BLaER1 treated with 17β-estradiol and CSF1 and Interleukin-3, amounts not matched to agents 10 nM and 100 nM (cell line): ENCODE results near the gene RNF181.

Experiments
- H3K27ac ChIP-seq, 11 experiments: shearing (Covaris generic); formaldehyde crosslinking; 2 replicates each; pipeline ENCODE4 v1.8.1; 2022
- H3K27me3 ChIP-seq, 11 experiments: shearing (Covaris generic); formaldehyde crosslinking; 2 replicates each; pipeline ENCODE4 v1.8.1; 2022
- H3K36me3 ChIP-seq, 11 experiments: shearing (Covaris generic); formaldehyde crosslinking; 2 replicates each; pipeline ENCODE4 v1.8.1; 2022
- H3K4me1 ChIP-seq, 10 experiments: shearing (Covaris generic); formaldehyde crosslinking; 2 replicates each; pipeline ENCODE4 v1.8.1; 2022
- H3K4me2 ChIP-seq, 11 experiments: shearing (Covaris generic); formaldehyde crosslinking; 2 replicates each; pipeline ENCODE4 v1.8.1; 2022
- H3K4me3 ChIP-seq, 10 experiments: shearing (Covaris generic); formaldehyde crosslinking; 2 replicates each; pipeline ENCODE4 v1.8.1; 2022
- H3K9ac ChIP-seq, 11 experiments: shearing (Covaris generic); formaldehyde crosslinking; 2 replicates each; pipeline ENCODE4 v1.8.1; 2022
- H3K9me3 ChIP-seq, 11 experiments: shearing (Covaris generic); formaldehyde crosslinking; replicated peaks in 1 of 11; 2 replicates each; pipeline ENCODE4 v1.8.1; 2022
- H4K20me1 ChIP-seq, 11 experiments: shearing (Covaris generic); formaldehyde crosslinking; 2 replicates each; pipeline ENCODE4 v1.8.1; 2022
- Cebpa-rat ChIP-seq, 11 experiments: shearing (Covaris generic); IDR thresholded peaks; 2 replicates each; pipeline ENCODE4 v1.8.1; 2022

Gene RNF181, protein sequence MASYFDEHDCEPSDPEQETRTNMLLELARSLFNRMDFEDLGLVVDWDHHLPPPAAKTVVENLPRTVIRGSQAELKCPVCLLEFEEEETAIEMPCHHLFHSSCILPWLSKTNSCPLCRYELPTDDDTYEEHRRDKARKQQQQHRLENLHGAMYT

DNA sequence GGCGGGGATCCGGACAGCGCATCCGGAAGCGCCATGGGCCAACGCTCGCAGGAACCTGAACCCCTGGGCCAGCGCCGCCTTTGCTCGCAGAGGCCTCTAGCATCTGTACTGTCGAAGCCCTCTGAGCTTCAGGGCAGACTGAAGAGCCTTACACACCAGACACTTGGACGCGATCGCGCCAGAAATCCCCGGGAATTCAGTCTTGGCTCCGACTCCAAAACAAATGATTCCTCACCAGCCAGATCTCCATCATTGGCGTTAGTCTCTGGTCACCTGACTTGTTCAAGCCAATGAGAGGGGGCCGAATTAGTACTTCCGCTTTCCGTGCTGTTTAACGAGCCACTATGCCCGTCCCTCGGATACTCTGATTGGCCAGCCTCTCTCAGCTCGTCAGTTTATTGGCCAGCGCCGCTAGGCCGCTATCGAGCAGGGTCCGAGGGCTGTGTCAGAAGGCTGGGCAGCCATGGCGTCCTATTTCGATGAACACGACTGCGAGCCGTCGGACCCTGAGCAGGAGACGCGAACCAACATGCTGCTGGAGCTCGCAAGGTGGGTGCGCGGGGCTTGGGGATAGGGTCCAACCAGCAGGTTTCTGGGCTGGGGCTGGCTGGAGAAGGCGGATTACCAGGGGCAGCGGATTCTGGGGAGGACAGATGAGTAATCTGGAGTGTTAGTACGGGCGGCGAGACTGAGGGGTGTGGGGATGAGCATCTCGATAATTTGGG is at the start of gene RNF181:
Gene RNF181 (plus strand): TSS at position 445 of the 725 bp plus-strand sequence. CDS start 19 bp downstream, at position 464.
- Histone ChIP-seq H3K4me2 (peak within 1 kb of the TSS; percentile 89 to 99 (median 96)), H3K9ac (peak within 1 kb of the TSS; percentile 78 to 93 (median 90)), H3K4me1 (peaks cover 32 to 76% (median 42%) of the 10 kb centered on the region in 10 experiments), H3K36me3 (peaks cover 40 to 69% (median 47%) of the 10 kb centered on the region in 11 experiments), H3K4me3 (peak within 1 kb of the TSS; percentile 83 to 95 (median 90)), H3K27me3 (no peaks in the 10 kb centered on the region), H3K27ac (peak within 1 kb of the TSS; percentile 73 to 93 (median 86)), H3K9me3 (no peaks in the 10 kb centered on the region), H4K20me1 (peaks cover 8 to 43% (median 26%) of the 10 kb centered on the region in 11 experiments; a peak in 15 of 22 replicates)
- TF ChIP-seq Cebpa-rat (IDR thresholded peaks at IDR 0.05), result no peak

DNA sequence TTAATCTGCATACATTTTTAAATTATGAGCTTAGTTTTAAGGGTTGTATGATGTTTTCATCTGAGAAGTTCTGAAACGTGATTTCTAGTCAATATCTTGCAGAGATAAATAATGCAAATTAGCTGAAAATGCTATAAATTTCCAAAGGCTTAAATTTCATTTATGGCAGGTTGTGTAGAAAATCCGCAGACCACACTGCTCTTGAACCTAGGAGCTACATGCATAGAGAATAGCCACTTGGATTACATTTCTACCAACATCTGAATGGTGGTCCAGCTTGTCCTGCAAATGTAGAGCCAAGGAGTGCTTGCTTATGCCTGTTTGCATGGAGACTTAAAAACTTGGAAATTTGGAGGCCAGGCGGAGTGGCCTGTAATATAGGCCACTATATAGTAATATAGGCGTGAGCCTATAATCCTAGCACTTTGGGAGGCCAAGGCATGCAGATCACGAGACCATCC is 49.7 kb upstream of the RNF181 start:
- no peak for TF ChIP-seq Cebpa-rat (IDR thresholded peaks at IDR 0.05)
- Histone ChIP-seq H3K36me3 (peaks cover 74 to 100% (median 95%) of the 10 kb centered on the region in 11 experiments), H3K27me3 (no peaks in the 10 kb centered on the region), H4K20me1 (peaks cover 69 to 94% (median 80%) of the 10 kb centered on the region in 11 experiments), H3K4me3 (no peak overlapping the region), H3K27ac (no peak overlapping the region), H3K9me3 (no peaks in the 10 kb centered on the region), H3K4me2 (no peak overlapping the region), H3K9ac (no peak overlapping the region), H3K4me1 (peaks cover 34 to 57% (median 40%) of the 10 kb centered on the region in 10 experiments)

DNA sequence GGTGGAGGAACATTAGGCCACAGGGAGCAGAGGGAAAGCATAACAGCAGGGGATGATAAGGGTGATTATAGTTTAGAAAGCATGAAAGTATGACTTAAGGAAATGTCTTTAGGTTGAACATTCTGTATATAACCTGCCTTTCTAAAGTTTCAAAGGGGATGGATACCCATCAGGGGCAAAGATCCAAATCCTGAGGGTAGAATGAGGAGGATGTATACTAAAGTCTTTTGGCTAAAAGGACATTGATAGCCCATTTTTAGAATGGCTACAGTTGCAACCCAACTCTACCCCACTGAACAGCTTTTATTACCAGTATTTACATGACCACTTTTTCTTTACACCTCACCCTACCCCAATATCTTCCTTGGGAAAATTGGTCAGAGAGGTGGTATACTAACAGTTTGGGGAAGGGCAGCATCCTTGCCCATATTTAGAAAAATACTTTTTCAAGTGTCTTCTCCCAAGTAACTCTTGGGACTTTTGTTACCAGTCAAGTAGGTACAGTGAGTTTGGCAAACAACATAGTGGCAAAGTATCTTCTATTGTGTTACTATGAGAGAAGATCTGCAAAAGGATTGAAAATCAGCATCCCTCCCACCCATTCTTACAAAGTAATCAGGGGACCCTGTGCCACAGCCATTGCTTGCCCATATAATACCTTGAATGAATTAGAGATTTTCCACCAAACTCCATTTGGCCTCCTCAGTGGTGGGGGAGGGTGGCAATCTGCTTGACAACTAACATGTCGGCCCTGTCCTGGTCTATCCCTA is 48.3 kb upstream of the RNF181 start:
- H3K9ac ChIP-seq, result no peak overlapping the region; a peak in 1 of 22 replicates
- H3K4me2 ChIP-seq, result no peak overlapping the region
- H3K27me3 ChIP-seq, result no peaks in the 10 kb centered on the region
- H3K27ac ChIP-seq, result 0 out of 22 replicates have a peak overlapping the region, but pooled peaks of 1 of the 11 experiments have one; percentile 6
- H3K4me1 ChIP-seq, result peaks cover 24 to 55% (median 37%) of the 10 kb centered on the region in 10 experiments
- H4K20me1 ChIP-seq, result peaks cover 55 to 79% (median 65%) of the 10 kb centered on the region in 11 experiments
- H3K9me3 ChIP-seq, result no peaks in the 10 kb centered on the region
- H3K4me3 ChIP-seq, result no peak overlapping the region
- H3K36me3 ChIP-seq, result peaks cover 72 to 98% (median 93%) of the 10 kb centered on the region in 11 experiments
- no peak for TF ChIP-seq Cebpa-rat (IDR thresholded peaks at IDR 0.05)

DNA sequence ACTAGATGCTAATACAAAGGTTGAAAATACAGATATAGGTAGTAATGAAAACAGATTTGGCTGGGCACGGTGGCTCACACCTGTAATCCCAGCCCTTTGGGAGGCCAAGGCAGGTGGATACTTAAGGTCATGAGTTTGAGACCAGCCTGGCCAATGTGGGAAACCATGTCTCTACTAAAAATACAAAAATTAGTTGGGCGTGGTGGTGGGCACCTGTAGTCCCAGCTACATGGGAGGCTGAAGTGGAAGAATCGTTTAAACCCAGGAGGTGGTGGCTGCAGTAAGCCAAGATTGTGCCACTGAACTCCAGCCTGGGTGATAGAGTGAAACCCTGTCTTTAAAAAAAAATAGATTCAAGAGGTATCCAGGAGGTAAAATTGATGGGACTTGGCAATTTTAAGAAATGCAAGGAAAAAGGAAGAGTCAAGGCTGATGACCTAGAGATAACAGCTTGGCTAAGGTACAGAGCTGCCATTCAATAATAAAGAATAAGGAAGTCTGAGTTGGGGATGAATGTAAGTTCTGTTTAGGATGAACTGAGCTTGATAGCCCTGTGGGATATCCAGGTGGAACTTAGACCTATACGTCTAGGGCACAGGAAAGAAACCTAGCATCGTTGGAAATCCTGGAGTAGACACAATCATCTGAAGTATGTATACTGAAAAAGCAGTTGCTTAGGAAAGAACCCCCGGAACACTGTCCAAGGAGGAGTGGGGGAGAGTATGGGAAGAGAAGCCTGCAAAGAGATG is 47.5 kb upstream of the RNF181 start:
- Histone ChIP-seq H3K4me3 (no peak overlapping the region), H3K4me1 (peaks cover 17 to 48% (median 29%) of the 10 kb centered on the region in 10 experiments; a peak in 19 of 20 replicates), H3K36me3 (peaks cover 72 to 98% (median 93%) of the 10 kb centered on the region in 11 experiments), H4K20me1 (peaks cover 47 to 71% (median 58%) of the 10 kb centered on the region in 11 experiments), H3K4me2 (no peak overlapping the region), H3K27ac (0 out of 22 replicates have a peak overlapping the region, but pooled peaks of 1 of the 11 experiments have one; percentile 6), H3K9ac (no peak overlapping the region; a peak in 1 of 22 replicates), H3K9me3 (no peaks in the 10 kb centered on the region), H3K27me3 (no peaks in the 10 kb centered on the region)
- no peak for TF ChIP-seq Cebpa-rat (IDR thresholded peaks at IDR 0.05)

DNA sequence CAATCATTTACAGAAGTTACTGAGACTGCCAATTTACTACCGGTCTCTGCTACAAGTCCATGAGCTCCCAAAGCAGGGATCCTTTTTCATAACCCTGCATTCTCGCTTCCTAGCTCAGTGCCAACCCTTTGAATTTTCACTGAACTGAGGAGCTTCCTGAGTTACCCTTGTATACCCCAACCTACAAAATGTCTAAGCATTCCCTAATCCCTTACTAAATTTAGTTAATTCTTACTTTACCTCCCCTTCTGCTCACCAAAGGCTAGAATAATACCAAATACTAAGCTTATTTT is 47.0 kb upstream of the RNF181 start:
- Histone ChIP-seq H3K4me2 (no peak overlapping the region), H3K36me3 (peaks cover 72 to 98% (median 93%) of the 10 kb centered on the region in 11 experiments), H3K4me3 (no peak overlapping the region), H3K27me3 (no peaks in the 10 kb centered on the region), H3K4me1 (peaks cover 12 to 43% (median 26%) of the 10 kb centered on the region in 10 experiments; a peak in 19 of 20 replicates), H3K27ac (no peak overlapping the region), H3K9me3 (no peaks in the 10 kb centered on the region), H4K20me1 (peaks cover 42 to 66% (median 53%) of the 10 kb centered on the region in 11 experiments), H3K9ac (no peak overlapping the region; a peak in 1 of 22 replicates)
- TF ChIP-seq Cebpa-rat (IDR thresholded peaks at IDR 0.05), result no peak

DNA sequence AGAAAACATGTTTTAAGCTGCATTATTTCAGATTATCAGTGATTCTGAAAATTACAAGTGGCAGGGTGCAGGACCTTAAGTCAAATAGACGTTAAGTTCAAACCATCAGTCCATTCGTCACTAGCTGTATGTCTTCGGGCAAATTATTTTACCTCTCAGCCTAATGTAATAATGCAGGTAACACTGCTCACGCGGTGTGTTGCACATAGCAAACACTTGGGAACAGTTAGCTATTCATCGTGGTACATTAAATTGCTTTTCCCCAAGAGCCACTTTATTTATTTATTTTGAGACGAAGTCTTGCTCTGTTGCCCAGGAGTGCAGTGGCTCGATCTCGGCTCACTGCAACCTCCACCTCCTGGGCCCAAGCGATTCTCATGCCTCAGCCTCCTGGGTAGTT is 46.5 kb upstream of the RNF181 start:
- Histone ChIP-seq H3K27me3 (no peaks in the 10 kb centered on the region), H3K4me1 (peaks cover 12 to 43% (median 26%) of the 10 kb centered on the region in 10 experiments; a peak in 19 of 20 replicates), H3K4me3 (no peak overlapping the region), H3K9ac (no peak overlapping the region), H4K20me1 (peaks cover 36 to 61% (median 47%) of the 10 kb centered on the region in 11 experiments), H3K27ac (no peak overlapping the region), H3K4me2 (peak overlapping the region in 1 of 11 experiments; percentile 20; a peak in 4 of 22 replicates), H3K9me3 (no peaks in the 10 kb centered on the region), H3K36me3 (peaks cover 72 to 98% (median 92%) of the 10 kb centered on the region in 11 experiments)
- no peak for TF ChIP-seq Cebpa-rat (IDR thresholded peaks at IDR 0.05)

DNA sequence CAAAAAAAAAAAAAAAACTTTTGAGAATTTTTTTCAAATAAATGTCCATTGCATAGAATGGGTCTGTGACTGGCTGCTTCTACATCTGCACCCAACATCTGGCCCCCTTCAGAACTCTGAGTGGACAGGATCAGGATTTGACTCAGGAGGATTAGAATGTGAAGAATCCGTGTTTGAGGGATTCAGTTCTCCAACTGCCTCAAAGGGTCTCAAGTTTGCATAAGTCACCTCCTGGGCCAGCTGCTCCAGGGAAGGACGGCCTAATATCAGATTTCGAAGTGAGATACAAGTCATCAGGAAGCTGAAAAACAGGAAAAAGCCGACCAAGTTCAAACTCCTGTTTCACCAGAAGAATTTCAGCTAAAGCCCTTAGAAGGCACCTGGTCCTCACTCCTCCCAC is 45.7 kb upstream of the RNF181 start:
- H3K9ac ChIP-seq, result peak overlapping the region in 8 of 11 experiments; percentile 2 to 56 (median 34); a peak in 9 of 22 replicates
- H3K27me3 ChIP-seq, result no peaks in the 10 kb centered on the region
- peaks cover 29 to 53% (median 40%) of the 10 kb centered on the region in 11 experiments for H4K20me1 ChIP-seq
- H3K4me2 ChIP-seq, result peak overlapping the region; percentile 1 to 71 (median 37); a peak in 15 of 22 replicates
- TF ChIP-seq Cebpa-rat (IDR thresholded peaks at IDR 0.05), result no peak
- peak overlapping the region in 8 of 11 experiments; percentile 10 to 39 (median 22); a peak in 6 of 22 replicates for H3K27ac ChIP-seq
- peaks cover 72 to 98% (median 92%) of the 10 kb centered on the region in 11 experiments for H3K36me3 ChIP-seq
- no peaks in the 10 kb centered on the region for H3K9me3 ChIP-seq
- H3K4me1 ChIP-seq, result peaks cover 12 to 43% (median 26%) of the 10 kb centered on the region in 10 experiments; a peak in 19 of 20 replicates
- no peak overlapping the region for H3K4me3 ChIP-seq

DNA sequence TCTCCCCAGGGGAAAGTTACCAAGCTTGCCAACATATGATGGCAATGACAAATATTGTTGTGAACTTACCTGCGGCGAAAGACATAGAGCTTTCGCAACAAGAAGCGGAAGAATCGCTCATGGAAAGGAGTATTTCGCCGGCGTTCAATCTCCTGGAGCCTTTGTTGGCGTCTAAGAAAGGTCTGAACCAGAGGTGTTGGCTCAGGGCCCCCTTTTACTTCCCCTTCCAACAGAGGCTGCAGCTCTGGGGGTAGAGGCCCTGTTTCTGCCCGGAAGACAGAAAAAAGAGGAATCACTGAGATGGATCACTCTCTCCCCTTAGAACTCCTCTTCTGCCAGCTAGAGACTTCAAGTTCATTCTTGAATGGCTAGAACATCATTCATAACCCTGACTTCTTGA is 45.1 kb upstream of the RNF181 start:
- H3K36me3 ChIP-seq, result peaks cover 72 to 98% (median 92%) of the 10 kb centered on the region in 11 experiments
- no peaks in the 10 kb centered on the region for H3K27me3 ChIP-seq
- peaks cover 22 to 47% (median 33%) of the 10 kb centered on the region in 11 experiments for H4K20me1 ChIP-seq
- H3K9ac ChIP-seq, result peak overlapping the region in 10 of 11 experiments; percentile 5 to 56 (median 15); a peak in 10 of 22 replicates
- TF ChIP-seq Cebpa-rat (IDR thresholded peaks at IDR 0.05), result no peak
- peak overlapping the region; percentile 1 to 71 (median 37); a peak in 17 of 22 replicates for H3K4me2 ChIP-seq
- H3K27ac ChIP-seq, result peak overlapping the region in 9 of 11 experiments; percentile 10 to 39 (median 24); a peak in 8 of 22 replicates
- H3K9me3 ChIP-seq, result no peaks in the 10 kb centered on the region
- H3K4me3 ChIP-seq, result no peak overlapping the region
- H3K4me1 ChIP-seq, result peaks cover 12 to 43% (median 26%) of the 10 kb centered on the region in 10 experiments; a peak in 19 of 20 replicates
